Epithelial cell of alveolus of lung (primary cell): ENCODE data around the gene PLSCR5. TPM values are rescaled to one million over a fixed set of nuclear protein-coding genes. Genes with fewer than 3 reads are reported as not detected.

Experiments used
- total RNA-seq: library from RNA; depleted of rRNA; stranded (reverse); fragments of >200 nt; gene quantifications from 2 replicates; pipeline ENCODE4 v1.2.1, GENCODE V29; 2015

Gene PLSCR5, protein sequence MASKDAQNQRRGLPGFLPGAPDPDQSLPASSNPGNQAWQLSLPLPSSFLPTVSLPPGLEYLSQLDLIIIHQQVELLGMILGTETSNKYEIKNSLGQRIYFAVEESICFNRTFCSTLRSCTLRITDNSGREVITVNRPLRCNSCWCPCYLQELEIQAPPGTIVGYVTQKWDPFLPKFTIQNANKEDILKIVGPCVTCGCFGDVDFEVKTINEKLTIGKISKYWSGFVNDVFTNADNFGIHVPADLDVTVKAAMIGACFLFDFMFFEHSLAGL
- total RNA-seq, result not detected in 2 replicates

GRCh38 chr3:146605106-146605505, at the start of gene PLSCR5:
PLSCR5 (minus strand) TSS chr3:146605346; CDS start chr3:146605212, 134 bp downstream.

GRCh38 chr3:146544002-146544928, 60.9 kb downstream of the PLSCR5 start, which contains the start of gene PLSCR1:
PLSCR1 (minus strand) TSS chr3:146544607; CDS start chr3:146536552, 8,055 bp downstream.

Other genes with a start within 250 kb of the PLSCR5 start
- 0.72 TPM in 1 of 2 replicates, not detected in the other for gene PLSCR2, start 135.8 kb downstream of the PLSCR5 start, total RNA-seq
- 93.7 and 296 TPM in 2 replicates for gene PLSCR1, start 60.7 kb downstream of the PLSCR5 start, total RNA-seq